KOPT-K1 (cell line): ENCODE results near the gene AGAP3.

Experiments used
- H3K27ac ChIP-seq: fragments of 200-600 bp; sonication (generic); 2 replicates; pipeline ENCODE4 v1.5.1; 2016; ENCODE audit warnings: antibody characterized with exemption, mild to moderate bottlenecking, low read depth, low read length; ENCODE audit not compliant: poor library complexity, severe bottlenecking
- H3K36me3 ChIP-seq: fragments of 200-600 bp; sonication (generic); 2 replicates; pipeline ENCODE4 v1.5.1; 2017; ENCODE audit warnings: antibody characterized with exemption, mild to moderate bottlenecking, low read length, moderate library complexity; ENCODE audit not compliant: insufficient read depth
- H3K9me3 ChIP-seq: fragments of 200-600 bp; sonication (generic); 2 replicates; pipeline ENCODE4 v1.5.1; 2017; ENCODE audit warnings: antibody characterized with exemption, low read length, mild to moderate bottlenecking; ENCODE audit not compliant: insufficient read depth, poor library complexity, severe bottlenecking

Gene AGAP3

DNA sequence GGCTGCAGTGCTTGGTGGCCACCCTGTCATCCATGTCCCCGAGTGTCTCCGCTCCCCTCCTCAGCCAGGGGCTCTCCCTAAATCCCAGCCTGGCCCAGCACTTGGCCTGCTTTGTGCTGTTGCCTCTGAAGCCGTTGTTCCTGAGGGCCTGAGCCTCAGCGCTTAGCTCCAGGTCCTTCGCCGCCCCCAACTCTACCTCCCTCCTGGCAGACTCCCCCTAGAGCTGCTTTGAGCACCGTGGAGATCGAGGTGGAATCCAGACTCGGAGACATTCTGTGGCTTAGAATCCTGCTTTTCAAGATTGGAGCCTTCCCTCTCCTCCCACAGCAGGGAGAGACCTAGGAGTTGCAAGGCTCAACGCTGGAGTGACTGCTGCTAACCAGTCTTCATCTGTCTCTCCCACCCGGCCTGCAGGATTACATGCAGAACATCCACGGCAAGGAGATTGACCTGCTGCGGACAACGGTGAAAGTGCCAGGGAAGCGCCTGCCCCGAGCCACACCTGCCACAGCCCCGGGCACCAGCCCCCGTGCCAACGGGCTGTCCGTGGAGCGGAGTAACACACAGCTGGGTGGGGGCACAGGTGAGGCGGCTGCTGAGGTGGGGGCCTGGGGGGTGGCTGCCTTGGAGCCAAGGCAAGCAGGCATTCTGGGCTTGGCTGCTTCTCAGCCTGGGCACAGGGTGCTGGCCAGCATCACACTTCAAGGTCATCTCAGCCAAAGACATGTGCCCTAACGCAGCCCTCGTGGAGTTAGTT is 47.9 kb downstream of the AGAP3 start:
- peaks cover 7% of the 10 kb centered on the region; the same call in 1 of the 2 replicates for H3K36me3 ChIP-seq
- H3K9me3 ChIP-seq: no peaks in the 10 kb centered on the region
- H3K27ac ChIP-seq: no peak overlapping the region

DNA sequence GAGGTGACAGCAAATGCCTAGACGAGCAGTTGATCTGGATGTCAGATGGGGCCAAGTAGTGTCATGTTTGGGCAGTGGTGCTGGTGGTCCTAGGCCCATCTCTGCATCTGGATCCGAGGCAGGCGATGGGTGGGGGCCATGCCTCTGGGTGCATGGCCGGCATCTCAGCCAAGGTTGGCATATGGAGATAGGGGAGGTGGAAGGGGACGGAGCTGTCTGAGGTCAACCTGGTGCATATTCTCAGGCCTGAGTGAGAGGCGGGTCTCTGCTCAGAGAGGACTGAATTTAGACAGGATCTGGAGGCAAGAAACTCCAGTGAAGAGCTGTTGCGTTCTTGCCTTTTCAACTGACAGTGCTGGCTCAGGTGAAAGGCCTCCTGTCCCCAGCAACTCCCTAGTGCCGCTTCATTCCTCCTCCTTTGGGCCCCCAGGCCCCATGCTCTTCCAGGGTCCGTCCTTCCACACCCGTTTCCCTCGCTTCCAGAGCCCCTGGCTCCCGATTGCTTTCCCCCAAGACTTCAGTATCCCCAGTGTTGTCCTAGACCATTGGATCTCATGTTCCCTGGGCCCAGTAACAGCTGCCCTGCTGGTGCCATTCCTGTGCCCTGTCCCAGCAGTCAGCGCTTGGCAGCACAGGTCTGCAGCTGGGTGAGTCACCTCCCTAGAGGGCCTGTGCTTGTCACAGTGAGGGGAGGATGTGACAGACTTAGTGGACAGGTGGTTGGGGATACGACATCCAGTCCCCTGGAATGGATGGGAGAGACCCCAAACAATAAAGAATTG is 48.7 kb downstream of the AGAP3 start:
- no peaks in the 10 kb centered on the region for H3K9me3 ChIP-seq
- peaks cover 7% of the 10 kb centered on the region; the same call in 1 of the 2 replicates for H3K36me3 ChIP-seq
- no peak overlapping the region for H3K27ac ChIP-seq

DNA sequence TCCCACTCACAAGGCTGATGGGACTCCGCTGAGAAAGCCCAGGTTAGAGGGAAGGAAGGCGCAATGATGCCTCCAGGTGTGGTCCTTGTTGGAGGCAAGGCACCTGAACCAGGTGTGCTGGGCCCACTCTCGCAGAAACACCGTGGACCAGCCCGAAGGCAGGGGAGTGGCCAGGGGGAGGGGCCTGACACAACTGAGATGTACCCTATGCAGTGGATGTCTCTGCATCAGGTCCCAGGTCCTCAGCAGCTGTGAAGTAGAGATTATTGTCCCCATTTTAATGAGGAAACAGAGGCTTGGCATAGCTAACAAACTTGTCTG is 49.2 kb downstream of the AGAP3 start:
- Histone ChIP-seq H3K9me3 (no peaks in the 10 kb centered on the region), H3K27ac (no peak overlapping the region), H3K36me3 (peaks cover 7% of the 10 kb centered on the region; the same call in 1 of the 2 replicates)

DNA sequence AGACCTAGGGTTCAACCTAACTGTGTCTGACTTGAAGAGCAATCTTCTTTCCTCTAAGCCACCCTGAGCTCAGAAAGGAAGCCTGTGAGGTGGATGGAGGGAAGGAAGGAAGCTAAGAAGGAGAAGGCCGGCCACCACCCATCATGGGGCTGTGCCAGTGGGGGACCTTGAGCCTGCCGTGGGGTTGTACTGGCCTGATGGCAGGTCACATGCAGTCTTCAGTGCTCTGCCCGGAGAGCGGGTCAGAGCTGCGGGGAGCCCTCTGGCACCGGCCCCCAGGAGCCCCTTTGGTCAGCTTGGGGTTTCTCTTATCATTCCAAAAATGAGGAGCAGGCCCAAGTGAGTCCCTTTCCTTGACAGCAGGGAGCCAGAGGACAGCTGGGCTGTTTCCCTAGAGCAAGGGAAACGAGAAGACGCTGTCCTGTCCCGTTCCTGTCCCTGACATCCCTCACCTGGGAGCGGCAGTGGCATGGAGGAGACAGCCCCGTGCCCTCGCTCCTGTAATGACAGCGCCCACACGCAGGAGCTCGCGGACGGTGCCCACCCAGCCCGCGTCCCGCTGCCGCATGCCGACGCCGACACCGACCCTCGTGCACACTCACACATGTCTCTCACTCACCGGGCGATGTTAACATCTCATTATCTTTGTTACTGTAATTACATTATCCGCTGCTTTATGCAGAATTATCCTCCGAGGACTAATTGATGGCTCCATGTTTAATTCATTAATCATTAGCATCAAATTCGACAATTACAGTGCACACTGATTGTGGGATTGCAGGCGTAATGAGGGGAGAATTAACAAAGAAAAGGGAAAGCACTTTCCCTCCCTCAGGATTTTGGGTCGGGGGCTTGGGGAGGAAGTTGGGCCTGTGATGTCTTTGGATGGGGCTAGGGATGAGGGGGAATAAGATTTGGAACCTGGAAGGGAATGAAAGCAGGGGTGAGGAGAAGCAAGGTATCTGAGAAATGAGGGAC is 49.9 kb downstream of the AGAP3 start:
- H3K36me3 ChIP-seq: peaks cover 7% of the 10 kb centered on the region; the same call in 1 of the 2 replicates
- H3K9me3 ChIP-seq: no peaks in the 10 kb centered on the region
- H3K27ac ChIP-seq: no peak overlapping the region

DNA sequence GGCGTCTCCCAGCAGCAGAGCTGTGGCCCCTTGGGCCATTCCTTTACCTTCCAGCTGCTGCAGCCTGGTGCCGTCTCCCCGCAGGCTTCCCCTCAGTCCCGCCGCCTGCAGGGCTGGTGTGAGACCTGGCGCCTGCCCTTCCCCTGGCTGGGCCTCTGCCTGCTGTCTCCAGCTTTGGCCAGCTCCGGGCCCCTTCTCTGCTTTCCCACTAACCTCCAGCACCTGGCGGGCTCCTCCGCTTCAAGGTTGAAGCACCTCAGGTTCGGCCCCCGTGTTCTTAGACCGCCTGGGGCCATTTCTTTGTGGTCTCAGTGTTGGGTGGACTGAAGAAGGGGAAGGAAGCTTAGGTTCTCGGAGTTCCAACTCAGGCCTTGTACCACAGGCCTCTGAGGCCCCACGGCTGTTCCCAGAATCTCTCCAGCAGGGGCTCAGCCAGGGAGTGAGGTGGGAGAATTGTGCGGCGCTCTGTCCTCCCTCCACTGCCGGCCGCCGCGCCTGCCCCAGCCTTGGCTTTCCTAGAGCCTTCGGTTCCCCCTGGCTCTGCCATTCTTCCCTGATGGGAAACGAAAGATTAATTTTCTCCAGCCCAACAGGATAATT is 50.9 kb downstream of the AGAP3 start:
- peaks cover 7% of the 10 kb centered on the region; the same call in 1 of the 2 replicates for H3K36me3 ChIP-seq
- H3K27ac ChIP-seq: no peak overlapping the region
- H3K9me3 ChIP-seq: no peaks in the 10 kb centered on the region

DNA sequence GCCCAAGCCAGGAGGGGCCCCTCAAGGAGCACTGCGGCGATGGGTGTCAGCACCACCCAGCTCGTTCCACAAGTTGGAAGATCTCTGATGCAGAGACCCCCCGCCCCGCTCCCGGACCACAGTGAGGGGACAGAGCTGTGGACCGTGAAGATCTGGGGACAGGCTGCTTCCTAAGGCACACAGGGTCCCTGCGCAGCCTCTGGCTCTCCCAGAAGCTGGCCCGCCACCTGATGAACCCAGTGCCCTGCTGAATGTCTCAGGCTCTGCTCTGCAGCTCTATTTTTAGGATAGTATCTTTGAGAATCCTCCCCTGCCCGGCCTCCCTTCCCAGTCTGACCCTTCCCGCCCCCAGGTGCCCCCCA is 51.5 kb downstream of the AGAP3 start:
- H3K36me3 ChIP-seq: peaks cover 7% of the 10 kb centered on the region; the same call in 1 of the 2 replicates
- no peak overlapping the region for H3K27ac ChIP-seq

DNA sequence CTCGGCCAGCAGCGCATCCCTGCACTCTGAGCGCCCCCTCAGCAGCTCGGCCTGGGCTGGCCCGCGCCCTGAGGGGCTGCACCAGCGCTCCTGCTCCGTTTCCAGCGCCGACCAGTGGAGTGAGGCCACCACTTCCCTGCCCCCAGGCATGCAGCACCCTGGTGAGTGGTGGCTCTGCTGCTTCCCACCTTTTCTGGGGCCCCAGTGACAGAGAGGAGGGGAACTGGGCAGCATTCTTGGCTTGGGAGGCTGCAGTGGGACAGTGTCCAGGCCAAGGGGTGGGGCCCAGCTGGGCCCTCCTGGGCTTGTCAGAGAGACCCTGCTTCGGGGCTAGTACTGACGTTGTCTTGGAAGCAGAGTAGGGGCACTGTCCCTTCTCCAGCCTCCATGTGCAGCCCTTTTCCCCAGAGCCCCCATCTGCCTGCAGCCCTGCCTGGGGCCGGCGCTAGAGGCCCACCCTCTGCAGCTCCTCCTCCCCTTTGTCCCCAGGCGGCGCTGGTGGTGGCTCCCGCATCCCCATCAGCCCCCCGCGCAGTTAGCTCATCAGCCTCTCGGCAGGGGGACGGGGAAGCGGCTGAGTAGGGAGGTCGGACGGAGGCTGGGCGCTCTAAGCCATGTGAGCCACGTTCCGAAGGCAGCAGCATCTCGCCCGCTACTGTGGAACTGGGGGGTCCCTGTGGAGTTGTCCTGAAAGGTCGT is 52.0 kb downstream of the AGAP3 start:
- Histone ChIP-seq H3K27ac (no peak overlapping the region), H3K9me3 (no peaks in the 10 kb centered on the region), H3K36me3 (peaks cover 7% of the 10 kb centered on the region; the same call in 1 of the 2 replicates)

More for the DNA sequence above, 51.5 kb downstream of the AGAP3 start:
- no peaks in the 10 kb centered on the region for H3K9me3 ChIP-seq

DNA sequence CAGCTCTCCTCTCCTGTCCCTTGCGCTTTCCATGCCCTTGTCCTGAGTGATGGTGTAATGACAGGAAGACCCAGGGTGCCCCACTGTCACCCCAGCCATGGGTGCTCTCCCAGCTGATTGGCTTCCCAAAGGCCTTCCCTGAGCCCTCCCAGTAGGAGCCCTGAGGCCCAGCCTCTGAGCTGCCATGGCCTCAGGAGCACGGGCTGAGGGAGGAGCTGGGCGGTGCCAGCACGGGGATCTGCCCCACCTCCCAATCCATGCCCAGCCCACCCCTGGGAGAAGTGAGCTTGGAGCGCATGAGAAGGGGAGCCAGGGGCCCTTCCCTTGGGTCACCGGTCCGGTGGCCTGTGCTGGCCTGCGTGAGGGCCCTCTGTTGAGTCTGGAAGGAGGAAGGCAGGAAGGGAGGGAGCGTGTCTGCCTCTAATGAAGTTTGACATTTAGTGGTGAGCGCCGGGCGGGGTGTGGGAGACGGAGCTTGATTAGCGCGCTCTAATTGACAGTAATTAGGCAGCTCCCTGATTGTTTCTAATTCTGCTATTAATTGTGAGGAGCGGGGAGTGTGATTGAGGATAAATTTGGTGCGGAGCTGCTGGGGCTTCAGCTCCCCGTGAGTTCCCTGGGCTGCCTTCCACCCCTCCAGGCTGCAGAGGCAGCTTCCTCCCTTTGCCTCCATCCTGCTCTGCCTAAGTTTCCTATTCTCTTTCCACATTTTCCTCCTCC is 53.0 kb downstream of the AGAP3 start:
- no peak overlapping the region for H3K27ac ChIP-seq
- peaks cover 7% of the 10 kb centered on the region; the same call in 1 of the 2 replicates for H3K36me3 ChIP-seq
- no peaks in the 10 kb centered on the region for H3K9me3 ChIP-seq

DNA sequence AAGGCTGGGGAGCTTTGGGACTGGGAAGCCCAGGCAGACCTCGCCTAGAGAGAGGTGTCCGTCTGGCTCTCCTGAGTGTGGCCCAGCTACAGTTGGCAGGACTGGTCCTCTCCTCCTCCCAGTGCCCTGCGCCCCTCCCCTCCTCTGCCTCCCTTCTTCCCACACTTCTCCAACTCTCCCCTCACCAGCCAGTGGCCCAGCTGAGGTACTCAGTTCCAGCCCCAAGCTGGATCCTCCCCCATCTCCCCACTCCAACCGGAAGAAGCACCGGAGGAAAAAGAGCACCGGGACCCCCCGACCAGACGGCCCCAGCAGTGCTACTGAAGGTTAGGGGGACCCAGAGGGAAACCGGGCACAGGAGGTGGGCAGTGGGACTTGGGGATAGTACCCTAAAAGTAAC is 53.5 kb downstream of the AGAP3 start:
- Histone ChIP-seq H3K27ac (no peak overlapping the region), H3K36me3 (peaks cover 7% of the 10 kb centered on the region; the same call in 1 of the 2 replicates), H3K9me3 (no peaks in the 10 kb centered on the region)

DNA sequence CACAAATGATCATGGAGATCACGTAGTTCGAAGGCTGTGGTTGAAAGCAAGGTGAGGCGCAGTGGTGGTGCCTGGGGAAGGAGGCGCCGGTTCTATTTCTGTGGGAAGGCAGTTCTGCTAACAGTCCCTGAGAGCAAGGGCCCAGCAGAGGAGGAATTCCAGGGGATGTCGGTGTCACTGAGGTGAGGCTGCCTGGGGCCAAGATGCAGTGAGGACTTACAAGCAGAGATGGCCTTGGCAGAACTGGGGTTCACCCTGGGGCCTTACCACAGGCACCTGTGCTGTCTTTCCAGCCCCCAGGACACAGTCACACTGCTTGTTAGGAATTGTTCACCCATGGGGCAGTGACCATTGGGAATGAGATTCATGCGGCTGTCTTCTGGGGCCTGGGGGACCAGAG is 54.6 kb downstream of the AGAP3 start:
- no peaks in the 10 kb centered on the region; the same call in 1 of the 2 replicates for H3K36me3 ChIP-seq
- no peak overlapping the region for H3K27ac ChIP-seq

DNA sequence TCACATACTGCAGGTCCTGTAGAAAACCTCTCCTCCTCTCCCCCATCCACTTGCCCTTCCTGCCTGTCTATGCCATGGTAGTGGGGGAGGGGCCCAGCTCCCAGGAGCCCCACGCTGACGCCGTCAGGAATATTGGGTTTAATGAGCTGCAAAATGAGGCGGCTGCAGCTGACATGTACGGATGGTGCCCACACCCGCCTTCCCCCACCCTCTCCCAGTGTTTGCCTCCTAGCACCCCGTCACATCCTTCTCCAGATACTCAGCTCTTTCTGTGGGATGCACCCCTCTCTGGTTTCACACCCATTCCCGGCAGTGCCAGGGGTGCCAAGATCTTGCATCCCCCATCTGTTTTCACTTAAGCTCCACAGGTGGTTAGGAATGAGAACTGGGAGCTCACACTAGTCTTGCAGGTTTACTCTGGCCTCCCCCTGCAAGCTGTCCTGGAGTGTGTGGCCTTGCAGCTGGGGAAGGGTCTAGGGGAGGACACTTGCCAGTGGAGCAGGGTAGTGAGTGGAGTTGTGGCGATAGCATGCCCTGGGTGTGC is 55.1 kb downstream of the AGAP3 start:
- H3K9me3 ChIP-seq: no peaks in the 10 kb centered on the region
- H3K36me3 ChIP-seq: no peaks in the 10 kb centered on the region; the same call in 1 of the 2 replicates
- no peak overlapping the region for H3K27ac ChIP-seq

More for the DNA sequence above, 54.6 kb downstream of the AGAP3 start:
- no peaks in the 10 kb centered on the region for H3K9me3 ChIP-seq

DNA sequence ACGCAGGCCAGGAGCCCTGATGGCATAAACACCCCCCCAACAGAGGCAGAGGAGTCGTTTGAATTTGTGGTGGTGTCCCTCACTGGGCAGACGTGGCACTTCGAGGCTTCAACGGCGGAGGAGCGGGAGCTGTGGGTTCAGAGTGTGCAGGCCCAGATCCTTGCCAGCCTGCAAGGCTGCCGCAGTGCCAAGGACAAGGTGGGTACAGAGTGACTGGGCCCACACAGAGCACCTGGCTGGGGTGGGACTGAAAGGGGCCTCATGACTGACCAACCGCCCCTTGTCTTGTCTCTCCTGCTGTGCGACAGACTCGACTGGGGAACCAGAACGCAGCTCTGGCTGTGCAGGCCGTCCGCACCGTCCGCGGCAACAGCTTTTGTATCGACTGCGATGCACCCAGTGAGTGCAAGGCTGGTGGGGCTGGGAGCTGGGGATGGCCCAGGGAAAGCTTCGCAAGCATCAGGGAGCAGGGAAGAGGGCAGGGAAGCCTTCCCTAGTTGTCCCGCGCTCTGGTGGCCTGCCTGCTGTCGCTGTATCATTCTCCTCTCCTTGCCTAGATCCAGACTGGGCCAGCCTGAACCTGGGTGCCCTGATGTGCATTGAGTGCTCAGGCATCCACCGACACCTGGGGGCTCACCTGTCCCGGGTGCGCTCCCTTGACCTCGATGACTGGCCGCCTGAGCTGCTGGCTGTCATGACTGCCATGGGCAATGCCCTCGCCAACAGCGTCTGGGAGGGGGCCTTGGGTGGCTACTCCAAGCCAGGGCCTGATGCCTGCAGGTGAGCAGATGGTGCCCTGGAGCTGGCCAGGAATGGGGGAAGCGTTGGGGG is 55.8 kb downstream of the AGAP3 start:
- H3K36me3 ChIP-seq: no peaks in the 10 kb centered on the region; the same call in 1 of the 2 replicates
- no peak overlapping the region for H3K27ac ChIP-seq
- no peaks in the 10 kb centered on the region for H3K9me3 ChIP-seq

DNA sequence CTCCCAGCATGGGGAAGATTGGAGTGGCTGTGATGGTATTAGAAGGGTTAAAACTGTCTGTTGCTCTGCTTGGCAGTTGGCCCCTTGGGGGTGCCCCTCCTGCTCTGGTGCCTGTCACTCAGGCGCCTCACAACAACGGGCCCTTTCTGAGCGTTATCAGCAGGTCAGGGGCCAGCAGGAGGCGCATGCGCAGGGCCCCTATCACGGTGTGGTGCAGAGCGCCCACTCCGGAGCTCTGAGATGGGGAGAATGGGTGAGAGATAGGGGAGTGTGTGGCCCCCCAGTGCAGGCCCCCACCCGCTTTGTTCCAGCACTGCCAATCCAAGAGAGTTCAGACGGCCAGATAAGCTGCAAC is 56.4 kb downstream of the AGAP3 start:
- Histone ChIP-seq H3K9me3 (no peaks in the 10 kb centered on the region), H3K36me3 (no peaks in the 10 kb centered on the region; the same call in 1 of the 2 replicates)

More for the DNA sequence above, 56.4 kb downstream of the AGAP3 start:
- H3K27ac ChIP-seq: no peak overlapping the region
